Nephron (organoid): ENCODE data around the gene SERPINI1.

Experiments used
- H3K27ac Mint-ChIP-seq, 3 experiments: 2 replicates each; pipeline ENCODE4 v1.8.0; 2020; ENCODE audit warnings: mixed read lengths in 3 of 3, mild to moderate bottlenecking in 2 of 3, moderate library complexity in 1 of 3
- H3K27me3 Mint-ChIP-seq: 2 replicates; pipeline ENCODE4 v1.8.0; 2021; ENCODE audit warnings: low read depth, mild to moderate bottlenecking, moderate library complexity, mixed read lengths
- H3K36me3 Mint-ChIP-seq: 2 replicates; pipeline ENCODE4 v1.8.0; 2020; ENCODE audit warnings: low read depth, mixed read lengths
- H3K4me1 Mint-ChIP-seq: 2 replicates; pipeline ENCODE4 v1.8.0; 2020; ENCODE audit warnings: mixed read lengths
- H3K4me3 Mint-ChIP-seq, 3 experiments: 2 replicates each; pipeline ENCODE4 v1.8.0; 2020; ENCODE audit warnings: mild to moderate bottlenecking in 3 of 3, mixed read lengths in 3 of 3, moderate library complexity in 2 of 3
- H3K9me3 Mint-ChIP-seq: 2 replicates; pipeline ENCODE4 v1.8.0; 2020; ENCODE audit warnings: mixed read lengths
- CTCF ChIP-seq, 3 experiments: fragments of 200-600 bp; sonication (generic); IDR thresholded peaks; one replicate each; pipeline ENCODE4 v1.5.0; 2021; ENCODE audit warnings: antibody characterized with exemption in 3 of 3; ENCODE audit not compliant: unreplicated experiment in 3 of 3

The SERPINI1 gene

GRCh38 chr3:167843886-167844285 lies 108.4 kb downstream of the SERPINI1 start:
- H3K9me3 Mint-ChIP-seq: no peaks in the 10 kb centered on the region
- TF ChIP-seq CTCF (IDR thresholded peaks at IDR 0.05; ENCODE audit: unreplicated experiment in 3 of 3): no peak
- no peaks in the 10 kb centered on the region for H3K4me1 Mint-ChIP-seq
- H3K27me3 Mint-ChIP-seq: no peaks in the 10 kb centered on the region
- H3K4me3 Mint-ChIP-seq: no peak overlapping the region
- H3K36me3 Mint-ChIP-seq: no peaks in the 10 kb centered on the region
- H3K27ac Mint-ChIP-seq: no peak overlapping the region

GRCh38 chr3:167844528-167844927 lies 109.0 kb downstream of the SERPINI1 start:
- no peaks in the 10 kb centered on the region for H3K9me3 Mint-ChIP-seq
- no peaks in the 10 kb centered on the region for H3K4me1 Mint-ChIP-seq
- no peak overlapping the region for H3K4me3 Mint-ChIP-seq
- no peaks in the 10 kb centered on the region for H3K27me3 Mint-ChIP-seq
- TF ChIP-seq CTCF (IDR thresholded peaks at IDR 0.05; ENCODE audit: unreplicated experiment in 3 of 3): no peak
- no peaks in the 10 kb centered on the region for H3K36me3 Mint-ChIP-seq
- no peak overlapping the region for H3K27ac Mint-ChIP-seq

- no peaks in the 10 kb centered on the region for H3K36me3 Mint-ChIP-seq
- H3K9me3 Mint-ChIP-seq: no peaks in the 10 kb centered on the region
- no peak overlapping the region for H3K27ac Mint-ChIP-seq
- TF ChIP-seq CTCF (IDR thresholded peaks at IDR 0.05; ENCODE audit: unreplicated experiment in 3 of 3): no peak
- H3K4me3 Mint-ChIP-seq: no peak overlapping the region
- no peaks in the 10 kb centered on the region for H3K27me3 Mint-ChIP-seq
- peaks cover 11% of the 10 kb centered on the region for H3K4me1 Mint-ChIP-seq
Observed at GRCh38 chr3:167851171-167851570, 115.7 kb downstream of the SERPINI1 start.

- Mint-ChIP-seq H3K27me3 (no peaks in the 10 kb centered on the region), H3K36me3 (no peaks in the 10 kb centered on the region), H3K27ac (no peak overlapping the region), H3K9me3 (no peaks in the 10 kb centered on the region), H3K4me3 (no peak overlapping the region), H3K4me1 (peaks cover 11% of the 10 kb centered on the region)
- no peak for TF ChIP-seq CTCF (IDR thresholded peaks at IDR 0.05; ENCODE audit: unreplicated experiment in 3 of 3)
Observed at GRCh38 chr3:167851749-167852148, 116.2 kb downstream of the SERPINI1 start.

- no peak overlapping the region for H3K4me3 Mint-ChIP-seq
- H3K27me3 Mint-ChIP-seq: no peaks in the 10 kb centered on the region
- no peak for TF ChIP-seq CTCF (IDR thresholded peaks at IDR 0.05; ENCODE audit: unreplicated experiment in 3 of 3)
- H3K27ac Mint-ChIP-seq: no peak overlapping the region
- H3K9me3 Mint-ChIP-seq: no peaks in the 10 kb centered on the region
- peaks cover 11% of the 10 kb centered on the region for H3K4me1 Mint-ChIP-seq
- H3K36me3 Mint-ChIP-seq: no peaks in the 10 kb centered on the region
Observed at GRCh38 chr3:167852216-167852615, 116.7 kb downstream of the SERPINI1 start.

- Mint-ChIP-seq H3K4me1 (peaks cover 11% of the 10 kb centered on the region), H3K4me3 (no peak overlapping the region), H3K9me3 (no peaks in the 10 kb centered on the region), H3K27me3 (no peaks in the 10 kb centered on the region), H3K36me3 (no peaks in the 10 kb centered on the region), H3K27ac (peak overlapping the region in 1 of 3 experiments; percentile 22)
- TF ChIP-seq CTCF (IDR thresholded peaks at IDR 0.05; ENCODE audit: unreplicated experiment in 3 of 3): no peak
Observed at GRCh38 chr3:167854063-167854462, 118.5 kb downstream of the SERPINI1 start.
